PC-3 (cell line): ENCODE measurements around the gene ACYP2. TPM values are rescaled to one million over a fixed set of nuclear protein-coding genes. Genes with fewer than 3 reads are reported as not detected.

ENCODE experiments used
- ATAC-seq: fragments of 200-7000 bp; cut with Tn5 transposase; 2 replicates; pipeline ENCODE4 v1.9.1; 2020; ENCODE audit warnings: mild to moderate bottlenecking, moderate library complexity
- BruUV-seq: library from RNA; stranded (reverse); fragments of 400-500 nt; replicated peaks from 2 replicates; lab custom pipeline; 2021; lab: Mats Ljungman, UMichigan
- CTCF ChIA-PET: fragments of 300-600 bp; sonication (Branson Sonifier 250); formaldehyde crosslinking; loops from one replicate; lab custom pipeline; 2022; ENCODE audit warnings: antibody characterized with exemption; lab: Charles Lee
- POLR2A ChIA-PET: fragments of 300-600 bp; sonication (Branson Sonifier 250); formaldehyde crosslinking; loops from one replicate; lab custom pipeline; 2022; ENCODE audit warnings: antibody characterized with exemption; ENCODE audit not compliant: unreplicated experiment; lab: Charles Lee
- DNase-seq: peaks from one replicate; pipeline ENCODE4 v3.0.0-alpha.2; 2015
- H2AFZ ChIP-seq: fragments of 300-600 bp; sonication (generic); 2 replicates; pipeline ENCODE4 v1.6.0; 2016; ENCODE audit warnings: antibody characterized with exemption, low read length
- H3F3A ChIP-seq: fragments of 300-600 bp; sonication (generic); one replicate; pipeline ENCODE4 v1.6.0; 2017; ENCODE audit warnings: antibody characterized with exemption, low read length, control low read depth, mild to moderate bottlenecking; ENCODE audit not compliant: unreplicated experiment
- H3K27ac ChIP-seq: fragments of 300-600 bp; sonication (generic); 2 replicates; pipeline ENCODE4 v1.5.1; 2016; ENCODE audit warnings: mild to moderate bottlenecking, low read length
- H3K27me3 ChIP-seq: fragments of 300-600 bp; sonication (generic); 2 replicates; pipeline ENCODE4 v1.6.1; 2016; ENCODE audit warnings: low read length, mixed read lengths
- H3K36me3 ChIP-seq: fragments of 300-600 bp; sonication (generic); 2 replicates; pipeline ENCODE4 v1.6.1; 2016; ENCODE audit warnings: low read depth, mixed run types, low read length, mixed read lengths
- H3K4me1 ChIP-seq: fragments of 300-600 bp; sonication (generic); 2 replicates; pipeline ENCODE4 v1.5.1; 2016; ENCODE audit warnings: low read length; ENCODE audit not compliant: insufficient read depth
- H3K4me2 ChIP-seq: fragments of 300-600 bp; sonication (generic); 2 replicates; pipeline ENCODE4 v1.6.0; 2016; ENCODE audit warnings: low read length
- H3K4me3 ChIP-seq: fragments of 300-600 bp; sonication (generic); 2 replicates; pipeline ENCODE4 v1.5.1; 2016; ENCODE audit warnings: mild to moderate bottlenecking, low read length, mixed read lengths
- H3K79me2 ChIP-seq: fragments of 300-600 bp; sonication (generic); 2 replicates; pipeline ENCODE4 v1.6.1; 2017; ENCODE audit warnings: low read length, mixed read lengths
- H3K9ac ChIP-seq: fragments of 300-600 bp; sonication (generic); 2 replicates; pipeline ENCODE4 v1.6.0; 2016; ENCODE audit warnings: mild to moderate bottlenecking, low read length
- H3K9me2 ChIP-seq: fragments of 300-600 bp; sonication (generic); replicated peaks from 2 replicates; pipeline ENCODE4 v1.6.1; 2016; ENCODE audit warnings: mixed run types, low read length, mixed read lengths
- H3K9me3 ChIP-seq: fragments of 300-600 bp; sonication (generic); 2 replicates; pipeline ENCODE4 v1.6.1; 2016; ENCODE audit warnings: low read length, mixed read lengths
- H4K20me1 ChIP-seq: fragments of 300-600 bp; sonication (generic); 2 replicates; pipeline ENCODE4 v1.6.1; 2016; ENCODE audit warnings: low read length, mixed read lengths
- CTCF ChIP-seq: fragments of 300-600 bp; sonication (generic); conservative IDR thresholded peaks from 2 replicates; pipeline ENCODE4 v1.5.1; 2017; ENCODE audit warnings: antibody characterized with exemption, low read depth, mild to moderate bottlenecking, low read length
- EZH2 ChIP-seq: fragments of 300-600 bp; sonication (generic); IDR thresholded peaks from one replicate; pipeline ENCODE4 v1.6.1; 2017; ENCODE audit warnings: antibody characterized with exemption, mild to moderate bottlenecking, low read length; ENCODE audit not compliant: unreplicated experiment
- EZH2phosphoT487 ChIP-seq: fragments of 300-600 bp; sonication (generic); IDR thresholded peaks from 2 replicates; pipeline ENCODE4 v1.6.1; 2018; ENCODE audit warnings: mild to moderate bottlenecking, antibody characterized with exemption, low read length, borderline replicate concordance
- intact Hi-C: fragments of 100-400 bp; cut with micrococcal nuclease; formaldehyde crosslinking; loops from 2 replicates; pipeline ENCODE4 v1.9.0; 2023
- total RNA-seq: library from RNA; depleted of rRNA; stranded (reverse); fragments of >200 nt; gene quantifications from 2 replicates; pipeline ENCODE4 v1.2.3, GENCODE V29; 2014

ACYP2 gene
- total RNA-seq, 1 experiment from 2014 or later: 8.3 TPM

GRCh38 chr2:54310311-54310710, 194.9 kb downstream of the ACYP2 start:
- CTCF ChIA-PET: no interaction called here

GRCh38 chr2:54310961-54311360, 195.5 kb downstream of the ACYP2 start:
- no peak overlapping the region for H3K4me3 ChIP-seq
- H3K9me2 ChIP-seq: no peaks in the 10 kb centered on the region
- no peak overlapping the region for H2AFZ ChIP-seq
- no TSS peak for BruUV-seq
- ChIA-PET POLR2A (no interaction called here), CTCF (no interaction called here)
- H3K79me2 ChIP-seq: no peaks in the 10 kb centered on the region
- H4K20me1 ChIP-seq: no peaks in the 10 kb centered on the region
- intact Hi-C loops: loop anchor here (10.0 kb wide), 1 partner anchor 106 kb away; no protein-coding TSS in a partner anchor
- H3K27me3 ChIP-seq: 0 out of 2 replicates have a peak, but pooled peaks cover 6% of the 10 kb centered on the region
- H3K36me3 ChIP-seq: no peaks in the 10 kb centered on the region
- H3K9me3 ChIP-seq: no peaks in the 10 kb centered on the region
- H3K9ac ChIP-seq: no peak overlapping the region
- no peak for ATAC-seq
- no peak for DNase-seq
- H3K4me2 ChIP-seq: no peak overlapping the region
- TF ChIP-seq EZH2phosphoT487 (no peak), CTCF (no peak), EZH2 (no peak)
- no peaks in the 10 kb centered on the region for H3K4me1 ChIP-seq
- no peaks in the 10 kb centered on the region for H3F3A ChIP-seq
- no peak overlapping the region for H3K27ac ChIP-seq

More at GRCh38 chr2:54310311-54310710, 194.9 kb downstream of the ACYP2 start:
- no peaks in the 10 kb centered on the region for H3F3A ChIP-seq
- H4K20me1 ChIP-seq: no peaks in the 10 kb centered on the region
- H3K9me2 ChIP-seq: no peaks in the 10 kb centered on the region
- no peaks in the 10 kb centered on the region for H3K36me3 ChIP-seq
- no peak overlapping the region for H3K4me2 ChIP-seq
- no peaks in the 10 kb centered on the region for H3K9me3 ChIP-seq
- H3K79me2 ChIP-seq: no peaks in the 10 kb centered on the region
- no peaks in the 10 kb centered on the region for H3K4me1 ChIP-seq
- H3K4me3 ChIP-seq: no peak overlapping the region
- TF ChIP-seq EZH2phosphoT487 (no peak), EZH2 (no peak), CTCF (no peak)
- H3K27ac ChIP-seq: no peak overlapping the region
- no TSS peak for BruUV-seq
- 0 out of 2 replicates have a peak, but pooled peaks cover 3% of the 10 kb centered on the region for H3K27me3 ChIP-seq
- ATAC-seq: no peak
- H3K9ac ChIP-seq: no peak overlapping the region
- POLR2A ChIA-PET: no interaction called here
- intact Hi-C loops: loop anchor here (10.0 kb wide), 1 partner anchor 106 kb away; no protein-coding TSS in a partner anchor
- H2AFZ ChIP-seq: no peak overlapping the region
- DNase-seq: peak; percentile 14

GRCh38 chr2:54313147-54313546, 197.7 kb downstream of the ACYP2 start:
- DNase-seq: no peak
- H3K27me3 ChIP-seq: 0 out of 2 replicates have a peak, but pooled peaks cover 6% of the 10 kb centered on the region
- no peak overlapping the region for H3K4me3 ChIP-seq
- H3K36me3 ChIP-seq: no peaks in the 10 kb centered on the region
- no peak overlapping the region for H3K9ac ChIP-seq
- no TSS peak for BruUV-seq
- no peak for ATAC-seq
- H3K4me2 ChIP-seq: no peak overlapping the region
- H3K79me2 ChIP-seq: no peaks in the 10 kb centered on the region
- H3K27ac ChIP-seq: no peak overlapping the region
- H2AFZ ChIP-seq: no peak overlapping the region
- CTCF ChIA-PET: no interaction called here
- H4K20me1 ChIP-seq: no peaks in the 10 kb centered on the region
- H3K9me2 ChIP-seq: no peaks in the 10 kb centered on the region
- H3K9me3 ChIP-seq: no peaks in the 10 kb centered on the region
- POLR2A ChIA-PET: no interaction called here
- intact Hi-C loops: loop anchor here (10.0 kb wide), 1 partner anchor 108 kb away; no protein-coding TSS in a partner anchor
- TF ChIP-seq EZH2 (no peak), CTCF (no peak)
- no peaks in the 10 kb centered on the region for H3K4me1 ChIP-seq
- H3F3A ChIP-seq: no peaks in the 10 kb centered on the region
